MM.1S (cell line): ENCODE results near the gene SEMA3A.

Source experiments
- CTCF ChIP-seq: fragments of 300-600 bp; sonication (generic); IDR thresholded peaks from 2 replicates; pipeline ENCODE4 v1.5.1; 2016; ENCODE audit warnings: antibody characterized with exemption, low read length, mixed read lengths
- EZH2 ChIP-seq: fragments of 300-600 bp; sonication (generic); optimal IDR thresholded peaks from 2 replicates; pipeline ENCODE3; 2017; ENCODE audit warnings: low read depth, mild to moderate bottlenecking, antibody characterized with exemption, low read length, mixed read lengths
- EZH2phosphoT487 ChIP-seq: fragments of 300-600 bp; sonication (generic); IDR thresholded peaks from 2 replicates; pipeline ENCODE4 v1.6.1; 2018; ENCODE audit warnings: antibody characterized with exemption, low read length

DNA sequence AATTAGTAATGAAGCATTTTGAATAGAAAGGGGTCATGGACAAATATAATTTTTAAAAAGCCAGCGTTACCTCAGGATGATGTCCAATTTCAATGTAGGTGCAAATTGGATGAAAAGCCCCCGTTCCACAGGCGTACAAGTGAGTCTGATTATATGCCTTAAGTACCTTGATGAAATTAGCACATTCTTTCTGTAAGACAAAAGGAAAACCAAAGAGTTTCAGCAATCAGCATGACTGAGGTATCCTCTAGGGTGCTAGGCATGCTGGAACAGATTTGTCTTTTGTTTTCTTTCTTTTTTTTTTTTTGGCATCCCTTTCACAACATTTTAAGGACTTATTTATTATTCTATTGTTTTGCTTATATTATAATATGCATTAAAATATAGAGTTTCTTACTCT is 84.2 kb downstream of the SEMA3A start:
- TF ChIP-seq CTCF = no peak
- no peak for TF ChIP-seq EZH2
- TF ChIP-seq EZH2phosphoT487 = no peak
